ENCODE measurements around the gene EPAS1.

- peak; percentile 35 for TF ChIP-seq CTCF (conservative IDR thresholded peaks at IDR 0.05)
- no peak for TF ChIP-seq ZFX (IDR thresholded peaks at IDR 0.05)
Observed at GRCh38 chr2:46366668-46367052, 69.5 kb downstream of the EPAS1 start.
